Adipose tissue (tissue), 3 donors: ENCODE measurements around the gene RO60. TPM values are rescaled to one million over a fixed set of nuclear protein-coding genes. Genes with fewer than 3 reads are reported as not detected.
A peak's percentile ranks its signal among the peaks of the same experiment; 100 is the strongest.

Experiments
- H3K27ac ChIP-seq: one replicate; pipeline ENCODE4 v1.5.1; 2013; ENCODE audit warnings: low read depth, low read length
- WGBS, 3 donors: extraction: QIAGEN DNeasy Blood & Tissue Kit; methylation state at CpG; one replicate each; pipeline ENCODE4 v1.1.7; 2013; 5-methylcytosine and 5-hydroxymethylcytosine counted together
- polyA plus RNA-seq, 3 donors: library from polyadenylated mRNA; stranded (reverse); fragments of 200-250 nt; gene quantifications; one replicate each; pipeline ENCODE4 v1.2.3, GENCODE V29; 2013
- donor health status: healthy with polysubstance abuse.
- donor health status: Bipolar disorder and iron deficiency.
- donor health status: healthy.

RO60 gene
- polyA plus RNA-seq, 3 donors, result 4.6 to 12.5 (median 11.8) TPM

- peak overlapping the region; percentile 29 for H3K27ac ChIP-seq
- WGBS, 3 donors, result 1% methylated on average over 37 of the region's 37 CpGs
Observed at GRCh38 chr1:193058529-193059281, 707 bp upstream of the RO60 start.

- 0% methylated on average over 9 of the region's 9 CpGs for WGBS, 3 donors
- H3K27ac ChIP-seq, result peak overlapping the region; percentile 97
Observed at GRCh38 chr1:193060115-193060403, 647 bp downstream of the RO60 start.

GRCh38 chr1:193060406-193060805 lies 994 bp downstream of the RO60 start:
- WGBS, 3 donors, result 6 to 19% (median 12%) methylated on average over 4 of the region's 4 CpGs
- H3K27ac ChIP-seq, result no peak overlapping the region

GRCh38 chr1:193060938-193061337 lies 1.5 kb downstream of the RO60 start:
- WGBS, 3 donors, result 7 to 16% (median 16%) methylated on average over 2 of the region's 2 CpGs
- no peak overlapping the region for H3K27ac ChIP-seq

GRCh38 chr1:193062698-193063463 lies 3.5 kb downstream of the RO60 start:
- H3K27ac ChIP-seq, result no peak overlapping the region
- 90 to 96% (median 92%) methylated on average over 4 of the region's 4 CpGs for WGBS, 3 donors

GRCh38 chr1:193065954-193066353 lies 6.5 kb downstream of the RO60 start:
- no peak overlapping the region for H3K27ac ChIP-seq

- H3K27ac ChIP-seq, result no peak overlapping the region
- WGBS, 3 donors, result 89 to 93% (median 90%) methylated on average over 4 of the region's 4 CpGs
Observed at GRCh38 chr1:193066606-193067005, 7.2 kb downstream of the RO60 start.

GRCh38 chr1:193068013-193068412 lies 8.6 kb downstream of the RO60 start:
- no peak overlapping the region for H3K27ac ChIP-seq

- H3K27ac ChIP-seq, result no peak overlapping the region
- WGBS, 3 donors, result 76 to 89% (median 84%) methylated on average over 4 of the region's 4 CpGs
Observed at GRCh38 chr1:193069748-193070385, 10.5 kb downstream of the RO60 start.

GRCh38 chr1:193070386-193070753 lies 11.0 kb downstream of the RO60 start:
- no peak overlapping the region for H3K27ac ChIP-seq
- 62 to 90% (median 66%) methylated on average over 2 of the region's 2 CpGs for WGBS, 3 donors

GRCh38 chr1:193070942-193071341 lies 11.5 kb downstream of the RO60 start:
- no peak overlapping the region for H3K27ac ChIP-seq
- 68 to 76% (median 72%) methylated on average over 5 of the region's 5 CpGs for WGBS, 3 donors

- no peak overlapping the region for H3K27ac ChIP-seq
Observed at GRCh38 chr1:193077991-193078390, 18.6 kb downstream of the RO60 start.

GRCh38 chr1:193079187-193079586 lies 19.8 kb downstream of the RO60 start:
- WGBS, 3 donors, result 81 to 97% (median 94%) methylated on average over 3 of the region's 3 CpGs
- no peak overlapping the region for H3K27ac ChIP-seq

- 93 to 96% (median 93%) methylated on average over 6 of the region's 6 CpGs for WGBS, 3 donors
Observed at GRCh38 chr1:193083365-193084088, 24.1 kb downstream of the RO60 start.

GRCh38 chr1:193085263-193085662 lies 25.9 kb downstream of the RO60 start:
- H3K27ac ChIP-seq, result no peak overlapping the region
- WGBS, 3 donors, result 71 to 91% (median 79%) methylated on average over 1 of the region's 1 CpG

More at GRCh38 chr1:193083365-193084088, 24.1 kb downstream of the RO60 start:
- H3K27ac ChIP-seq, result no peak overlapping the region

GRCh38 chr1:193086342-193086741 lies 26.9 kb downstream of the RO60 start:
- WGBS, 3 donors, result 86 to 96% (median 93%) methylated on average over 3 of the region's 3 CpGs
- no peak overlapping the region for H3K27ac ChIP-seq

GRCh38 chr1:193087893-193088292 lies 28.5 kb downstream of the RO60 start:
- H3K27ac ChIP-seq, result no peak overlapping the region
- 54 to 61% (median 57%) methylated on average over 3 of the region's 3 CpGs for WGBS, 3 donors

GRCh38 chr1:193090865-193091264 lies 31.5 kb downstream of the RO60 start:
- 62 to 89% (median 84%) methylated on average over 1 of the region's 1 CpG for WGBS, 3 donors
- H3K27ac ChIP-seq, result no peak overlapping the region

GRCh38 chr1:193094112-193094511 lies 34.7 kb downstream of the RO60 start:
- no peak overlapping the region for H3K27ac ChIP-seq
- WGBS, 3 donors, result 74 to 92% (median 84%) methylated on average over 11 of the region's 11 CpGs
